OCI-LY3 (cell line): ENCODE results near the gene ZNF366.

Experiments used
- H2AFZ ChIP-seq: fragments of 200-600, 300-600 bp; shearing (Covaris generic); 2 replicates; pipeline ENCODE4 v1.6.0; 2014; ENCODE audit warnings: antibody characterized with exemption, low read depth, low read length
- H3K27ac ChIP-seq: fragments of 200-600, 300-600 bp; sonication (generic); 2 replicates; pipeline ENCODE4 v1.5.1; 2014; ENCODE audit warnings: mild to moderate bottlenecking, low read length, moderate library complexity, mixed read lengths
- H3K27me3 ChIP-seq: fragments of 200-600, 300-600 bp; sonication (generic); 2 replicates; pipeline ENCODE4 v1.6.1; 2014; ENCODE audit warnings: low read depth, low read length, mixed read lengths
- H3K36me3 ChIP-seq: fragments of 200-600, 300-600 bp; sonication (generic); replicated peaks from 2 replicates; pipeline ENCODE3; 2014; ENCODE audit warnings: low read depth, low read length, mixed read lengths
- H3K4me1 ChIP-seq: fragments of 300-600, 200-600 bp; sonication (generic); 2 replicates; pipeline ENCODE4 v1.6.1; 2014; ENCODE audit warnings: low read length, mixed read lengths
- H3K4me2 ChIP-seq: fragments of 200-600, 300-600 bp; sonication (generic); 2 replicates; pipeline ENCODE4 v1.6.1; 2014; ENCODE audit warnings: low read length, mixed read lengths
- H3K4me3 ChIP-seq: fragments of 300-600, 200-600 bp; sonication (generic); 2 replicates; pipeline ENCODE4 v1.5.1; 2014; ENCODE audit warnings: antibody characterized with exemption, mild to moderate bottlenecking, low read length, moderate library complexity
- H3K79me2 ChIP-seq: fragments of 300-600, 200-600 bp; shearing (Covaris generic); 2 replicates; pipeline ENCODE4 v1.6.1; 2014; ENCODE audit warnings: mild to moderate bottlenecking, low read length, mixed read lengths
- H3K9ac ChIP-seq: fragments of 300-600, 200-600 bp; shearing (Covaris generic); 2 replicates; pipeline ENCODE4 v1.6.0; 2014; ENCODE audit warnings: mild to moderate bottlenecking, low read length, moderate library complexity
- H3K9me3 ChIP-seq: fragments of 200-600, 300-600 bp; shearing (Covaris generic); 2 replicates; pipeline ENCODE4 v1.6.1; 2014; ENCODE audit warnings: low read length, mixed read lengths; ENCODE audit not compliant: insufficient read depth
- H4K20me1 ChIP-seq: fragments of 200-600, 300-600 bp; sonication (generic); 2 replicates; pipeline ENCODE4 v1.6.1; 2016; ENCODE audit warnings: low read length, mixed read lengths; ENCODE audit not compliant: insufficient read depth
- CTCF ChIP-seq: fragments of 200-600, 300-600 bp; sonication (generic); IDR thresholded peaks from 2 replicates; pipeline ENCODE4 v1.5.1; 2014; ENCODE audit warnings: antibody characterized with exemption, low read length, low read depth
- EZH2phosphoT487 ChIP-seq: fragments of 200-600 bp; shearing (Covaris generic); IDR thresholded peaks from 2 replicates; pipeline ENCODE4 v1.6.1; 2018; ENCODE audit warnings: antibody characterized with exemption, mixed run types, low read depth

Gene ZNF366

GRCh38 chr5:72456391-72457074, 50.7 kb downstream of the ZNF366 start:
- Histone ChIP-seq H3K36me3 (no peaks in the 10 kb centered on the region), H3K4me3 (no peak overlapping the region), H3K79me2 (no peaks in the 10 kb centered on the region), H2AFZ (no peak overlapping the region), H3K9me3 (no peaks in the 10 kb centered on the region), H3K27me3 (no peaks in the 10 kb centered on the region), H4K20me1 (no peaks in the 10 kb centered on the region), H3K4me2 (no peak overlapping the region), H3K27ac (no peak overlapping the region), H3K4me1 (peaks cover 28% of the 10 kb centered on the region), H3K9ac (no peak overlapping the region)
- TF ChIP-seq CTCF (no peak), EZH2phosphoT487 (no peak)

GRCh38 chr5:72455476-72455875, 51.7 kb downstream of the ZNF366 start:
- Histone ChIP-seq H3K36me3 (no peaks in the 10 kb centered on the region), H3K4me1 (peaks cover 28% of the 10 kb centered on the region), H3K4me2 (peak overlapping the region; percentile 85), H3K27ac (peak overlapping the region; percentile 57), H3K27me3 (no peaks in the 10 kb centered on the region), H4K20me1 (no peaks in the 10 kb centered on the region), H3K79me2 (no peaks in the 10 kb centered on the region), H2AFZ (peak overlapping the region; percentile 86), H3K4me3 (peak overlapping the region; percentile 62), H3K9ac (peak overlapping the region; percentile 42; the same call in 1 of the 2 replicates), H3K9me3 (no peaks in the 10 kb centered on the region)
- TF ChIP-seq EZH2phosphoT487 = no peak
- TF ChIP-seq CTCF = no peak

GRCh38 chr5:72454996-72455395, 52.2 kb downstream of the ZNF366 start:
- Histone ChIP-seq H3K27me3 (no peaks in the 10 kb centered on the region), H3K27ac (peak overlapping the region; percentile 57; the same call in 1 of the 2 replicates), H3K4me2 (peak overlapping the region; percentile 85), H3K36me3 (no peaks in the 10 kb centered on the region), H3K79me2 (no peaks in the 10 kb centered on the region), H4K20me1 (no peaks in the 10 kb centered on the region), H3K9ac (0 out of 2 replicates have a peak overlapping the region, but pooled peaks have one; percentile 42), H3K4me3 (no peak overlapping the region), H2AFZ (peak overlapping the region; percentile 86), H3K4me1 (peaks cover 28% of the 10 kb centered on the region), H3K9me3 (no peaks in the 10 kb centered on the region)
- TF ChIP-seq EZH2phosphoT487 (no peak), CTCF (no peak)

- no peak overlapping the region for H3K9ac ChIP-seq
- peaks cover 28% of the 10 kb centered on the region for H3K4me1 ChIP-seq
- H4K20me1 ChIP-seq = no peaks in the 10 kb centered on the region
- no peak overlapping the region for H3K4me3 ChIP-seq
- no peaks in the 10 kb centered on the region for H3K36me3 ChIP-seq
- H2AFZ ChIP-seq = no peak overlapping the region
- H3K79me2 ChIP-seq = no peaks in the 10 kb centered on the region
- H3K4me2 ChIP-seq = no peak overlapping the region
- H3K27me3 ChIP-seq = no peaks in the 10 kb centered on the region
- TF ChIP-seq CTCF (no peak), EZH2phosphoT487 (no peak)
- no peaks in the 10 kb centered on the region for H3K9me3 ChIP-seq
- H3K27ac ChIP-seq = no peak overlapping the region
These were observed 53.9 kb downstream of the ZNF366 start for GRCh38 chr5:72453246-72453775.
